Measurements from ENCODE around the gene SGTA. TPM values are rescaled to one million over a fixed set of nuclear protein-coding genes. Genes with fewer than 3 reads are reported as not detected.

The SGTA gene
- total and polyA plus RNA-seq, 2 donors = 29.4 to 55.4 TPM

GRCh38 chr19:2736550-2737190, 46.4 kb downstream of the SGTA start:
- H3K4me3 ChIP-seq (ENCODE audit: low read length in 2 of 2) = no peak overlapping the region
- H3K27ac ChIP-seq (ENCODE audit: low read depth in 1 of 2, low read length in 1 of 2) = no peak overlapping the region
- no peak for DNase-seq (ENCODE audit: low read depth in 6 of 9, low spot score in 9 of 9)
- WGBS = 97% methylated on average over 15 of the region's 15 CpGs
- peaks cover 43 to 47% of the 10 kb centered on the region in 2 donors for H3K36me3 ChIP-seq (ENCODE audit: control insufficient read depth in 2 of 2, insufficient read depth in 2 of 2, low read length in 1 of 2)
- peaks cover 0 to under 1% of the 10 kb centered on the region in 2 donors for H3K27me3 ChIP-seq (ENCODE audit: control insufficient read depth in 2 of 2, insufficient read depth in 1 of 2, low read length in 1 of 2)
- peaks cover 0 to 2% of the 10 kb centered on the region in 2 donors for H3K9me3 ChIP-seq (ENCODE audit: control insufficient read depth in 2 of 2, insufficient read depth in 1 of 2, low read length in 1 of 2)
- peaks cover 6 to 15% of the 10 kb centered on the region in 2 donors for H3K4me1 ChIP-seq (ENCODE audit: control insufficient read depth in 2 of 2, insufficient read depth in 2 of 2, low read length in 2 of 2)

- no peak overlapping the region for H3K27ac ChIP-seq (ENCODE audit: low read depth in 1 of 2, low read length in 1 of 2)
- H3K27me3 ChIP-seq (ENCODE audit: control insufficient read depth in 2 of 2, insufficient read depth in 1 of 2, low read length in 1 of 2) = no peaks in the 10 kb centered on the region
- WGBS = 98% methylated on average over 12 of the region's 12 CpGs
- peaks cover 44 to 47% of the 10 kb centered on the region in 2 donors for H3K36me3 ChIP-seq (ENCODE audit: control insufficient read depth in 2 of 2, insufficient read depth in 2 of 2, low read length in 1 of 2)
- H3K4me3 ChIP-seq (ENCODE audit: low read length in 2 of 2) = no peak overlapping the region
- H3K9me3 ChIP-seq (ENCODE audit: control insufficient read depth in 2 of 2, insufficient read depth in 1 of 2, low read length in 1 of 2) = peaks cover 0 to 4% of the 10 kb centered on the region in 2 donors
- no peak for DNase-seq (ENCODE audit: low read depth in 6 of 9, low spot score in 9 of 9)
- H3K4me1 ChIP-seq (ENCODE audit: control insufficient read depth in 2 of 2, insufficient read depth in 2 of 2, low read length in 2 of 2) = peaks cover 6 to 15% of the 10 kb centered on the region in 2 donors
Measured at GRCh38 chr19:2735374-2735773, 47.7 kb downstream of the SGTA start.

DNA sequence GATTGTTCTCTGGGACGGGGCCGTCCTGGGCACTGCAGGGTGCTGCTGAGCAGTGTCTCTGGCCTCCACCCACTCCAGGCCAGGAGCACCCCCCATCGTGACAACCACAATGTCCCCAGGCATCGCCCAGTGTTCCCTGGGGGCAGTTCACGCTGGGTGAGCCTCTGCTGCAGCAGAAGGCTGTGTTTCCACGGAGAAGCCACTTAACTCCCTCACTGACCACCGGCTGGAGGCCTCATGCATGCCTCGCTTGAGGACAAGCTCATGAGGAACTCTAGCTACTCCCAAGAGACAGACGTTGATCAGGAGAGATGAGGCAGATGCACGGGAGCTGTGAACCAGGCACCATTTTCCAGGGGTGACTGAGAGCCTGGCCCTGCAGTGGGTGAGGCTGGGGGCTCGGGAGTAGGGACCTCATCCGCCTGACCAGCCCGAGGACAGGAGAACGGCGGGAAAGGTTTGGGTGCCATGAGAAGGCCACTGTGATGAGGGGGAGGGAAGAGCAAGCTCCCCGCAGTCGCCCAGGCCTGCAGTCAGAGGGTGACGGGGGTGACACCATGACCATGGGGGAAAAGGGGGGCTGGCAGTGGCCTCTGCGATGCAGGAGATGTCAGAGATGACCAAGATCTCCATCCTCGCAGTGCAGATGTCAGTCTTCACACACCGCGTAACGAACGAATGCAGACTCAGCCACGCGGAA, 48.3 kb downstream of the SGTA start:
- Histone ChIP-seq H3K27ac (ENCODE audit: low read depth in 1 of 2, low read length in 1 of 2) (no peak overlapping the region), H3K9me3 (ENCODE audit: control insufficient read depth in 2 of 2, insufficient read depth in 1 of 2, low read length in 1 of 2) (peaks cover 0 to 4% of the 10 kb centered on the region in 2 donors), H3K36me3 (ENCODE audit: control insufficient read depth in 2 of 2, insufficient read depth in 2 of 2, low read length in 1 of 2) (peaks cover 44 to 47% of the 10 kb centered on the region in 2 donors), H3K27me3 (ENCODE audit: control insufficient read depth in 2 of 2, insufficient read depth in 1 of 2, low read length in 1 of 2) (no peaks in the 10 kb centered on the region), H3K4me1 (ENCODE audit: control insufficient read depth in 2 of 2, insufficient read depth in 2 of 2, low read length in 2 of 2) (peaks cover 6 to 12% of the 10 kb centered on the region in 2 donors), H3K4me3 (ENCODE audit: low read length in 2 of 2) (no peak overlapping the region)
- WGBS = 96% methylated on average over 26 of the region's 26 CpGs
- no peak for DNase-seq (ENCODE audit: low read depth in 6 of 9, low spot score in 9 of 9)

DNA sequence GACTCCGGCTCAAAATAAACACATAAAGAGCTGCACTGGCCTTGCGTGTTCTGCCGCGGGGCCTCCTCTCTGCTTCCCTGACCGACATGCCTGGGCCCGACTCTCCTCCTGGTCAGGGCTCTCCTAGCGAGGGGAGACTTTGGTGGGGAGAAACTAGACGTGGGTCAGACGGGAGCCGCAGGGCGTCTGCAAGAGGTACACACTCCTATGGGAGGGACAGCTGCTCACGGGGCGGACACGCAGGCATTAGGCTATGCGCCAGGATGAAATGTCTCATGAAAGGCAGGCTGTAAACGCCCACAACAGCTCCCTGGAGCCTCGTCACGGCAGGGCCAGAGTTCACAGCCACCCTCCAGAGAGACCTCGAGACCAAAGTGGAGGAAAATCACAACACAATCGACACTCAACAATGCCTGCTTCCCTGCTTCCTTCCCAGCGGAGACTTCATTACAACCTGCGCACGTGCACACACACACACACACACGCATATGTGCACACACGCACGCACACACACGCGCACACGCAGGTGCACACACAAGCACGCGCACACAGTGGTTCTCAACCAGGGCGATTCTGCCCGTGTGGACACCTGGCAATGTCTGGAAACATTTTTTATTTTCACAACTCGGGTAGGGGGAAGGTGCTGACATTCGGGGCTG, 49.0 kb downstream of the SGTA start:
- H3K27ac ChIP-seq (ENCODE audit: low read depth in 1 of 2, low read length in 1 of 2) = no peak overlapping the region
- no peak for DNase-seq (ENCODE audit: low read depth in 6 of 9, low spot score in 9 of 9)
- peaks cover 44 to 47% of the 10 kb centered on the region in 2 donors for H3K36me3 ChIP-seq (ENCODE audit: control insufficient read depth in 2 of 2, insufficient read depth in 2 of 2, low read length in 1 of 2)
- no peaks in the 10 kb centered on the region for H3K27me3 ChIP-seq (ENCODE audit: control insufficient read depth in 2 of 2, insufficient read depth in 1 of 2, low read length in 1 of 2)
- peaks cover 2 to 6% of the 10 kb centered on the region in 2 donors for H3K4me1 ChIP-seq (ENCODE audit: control insufficient read depth in 2 of 2, insufficient read depth in 2 of 2, low read length in 2 of 2)
- peaks cover 0 to 4% of the 10 kb centered on the region in 2 donors for H3K9me3 ChIP-seq (ENCODE audit: control insufficient read depth in 2 of 2, insufficient read depth in 1 of 2, low read length in 1 of 2)
- WGBS = 95% methylated on average over 35 of the region's 35 CpGs
- no peak overlapping the region for H3K4me3 ChIP-seq (ENCODE audit: low read length in 2 of 2)

GRCh38 chr19:2732883-2733282, 50.2 kb downstream of the SGTA start:
- Histone ChIP-seq H3K4me3 (ENCODE audit: low read length in 2 of 2) (no peak overlapping the region), H3K4me1 (ENCODE audit: control insufficient read depth in 2 of 2, insufficient read depth in 2 of 2, low read length in 2 of 2) (no peaks in the 10 kb centered on the region), H3K27ac (ENCODE audit: low read depth in 1 of 2, low read length in 1 of 2) (no peak overlapping the region), H3K27me3 (ENCODE audit: control insufficient read depth in 2 of 2, insufficient read depth in 1 of 2, low read length in 1 of 2) (peaks cover under 1 to 9% of the 10 kb centered on the region in 2 donors), H3K9me3 (ENCODE audit: control insufficient read depth in 2 of 2, insufficient read depth in 1 of 2, low read length in 1 of 2) (peaks cover 0 to 4% of the 10 kb centered on the region in 2 donors), H3K36me3 (ENCODE audit: control insufficient read depth in 2 of 2, insufficient read depth in 2 of 2, low read length in 1 of 2) (peaks cover 44 to 47% of the 10 kb centered on the region in 2 donors)
- 98% methylated on average over 38 of the region's 38 CpGs for WGBS
- no peak for DNase-seq (ENCODE audit: low read depth in 6 of 9, low spot score in 9 of 9)

- H3K4me1 ChIP-seq (ENCODE audit: control insufficient read depth in 2 of 2, insufficient read depth in 2 of 2, low read length in 2 of 2) = no peaks in the 10 kb centered on the region
- no peak overlapping the region for H3K4me3 ChIP-seq (ENCODE audit: low read length in 2 of 2)
- H3K27ac ChIP-seq (ENCODE audit: low read depth in 1 of 2, low read length in 1 of 2) = no peak overlapping the region
- peaks cover 0 to 4% of the 10 kb centered on the region in 2 donors for H3K9me3 ChIP-seq (ENCODE audit: control insufficient read depth in 2 of 2, insufficient read depth in 1 of 2, low read length in 1 of 2)
- no peak for DNase-seq (ENCODE audit: low read depth in 6 of 9, low spot score in 9 of 9)
- H3K27me3 ChIP-seq (ENCODE audit: control insufficient read depth in 2 of 2, insufficient read depth in 1 of 2, low read length in 1 of 2) = peaks cover 4 to 16% of the 10 kb centered on the region in 2 donors
- 98% methylated on average over 33 of the region's 33 CpGs for WGBS
- H3K36me3 ChIP-seq (ENCODE audit: control insufficient read depth in 2 of 2, insufficient read depth in 2 of 2, low read length in 1 of 2) = peaks cover 43 to 47% of the 10 kb centered on the region in 2 donors
Measured at GRCh38 chr19:2732157-2732725, 50.8 kb downstream of the SGTA start.

- H3K27ac ChIP-seq (ENCODE audit: low read depth in 1 of 2, low read length in 1 of 2) = no peak overlapping the region
- H3K9me3 ChIP-seq (ENCODE audit: control insufficient read depth in 2 of 2, insufficient read depth in 1 of 2, low read length in 1 of 2) = peaks cover 0 to 3% of the 10 kb centered on the region in 2 donors
- H3K4me3 ChIP-seq (ENCODE audit: low read length in 2 of 2) = no peak overlapping the region
- DNase-seq (ENCODE audit: low read depth in 6 of 9, low spot score in 9 of 9) = no peak
- WGBS = 94% methylated on average over 41 of the region's 41 CpGs
- H3K27me3 ChIP-seq (ENCODE audit: control insufficient read depth in 2 of 2, insufficient read depth in 1 of 2, low read length in 1 of 2) = peaks cover 4 to 24% of the 10 kb centered on the region in 2 donors
- peaks cover 34 to 40% of the 10 kb centered on the region in 2 donors for H3K36me3 ChIP-seq (ENCODE audit: control insufficient read depth in 2 of 2, insufficient read depth in 2 of 2, low read length in 1 of 2)
- H3K4me1 ChIP-seq (ENCODE audit: control insufficient read depth in 2 of 2, insufficient read depth in 2 of 2, low read length in 2 of 2) = peaks cover 0 to 4% of the 10 kb centered on the region in 2 donors
Measured at GRCh38 chr19:2731181-2731995, 51.7 kb downstream of the SGTA start.

GRCh38 chr19:2729943-2730818, 52.9 kb downstream of the SGTA start:
- Histone ChIP-seq H3K4me1 (ENCODE audit: control insufficient read depth in 2 of 2, insufficient read depth in 2 of 2, low read length in 2 of 2) (peaks cover 0 to 4% of the 10 kb centered on the region in 2 donors), H3K36me3 (ENCODE audit: control insufficient read depth in 2 of 2, insufficient read depth in 2 of 2, low read length in 1 of 2) (peaks cover 22 to 28% of the 10 kb centered on the region in 2 donors), H3K9me3 (ENCODE audit: control insufficient read depth in 2 of 2, insufficient read depth in 1 of 2, low read length in 1 of 2) (peaks cover 0 to 2% of the 10 kb centered on the region in 2 donors), H3K27me3 (ENCODE audit: control insufficient read depth in 2 of 2, insufficient read depth in 1 of 2, low read length in 1 of 2) (peaks cover 4 to 35% of the 10 kb centered on the region in 2 donors), H3K4me3 (ENCODE audit: low read length in 2 of 2) (no peak overlapping the region), H3K27ac (ENCODE audit: low read depth in 1 of 2, low read length in 1 of 2) (no peak overlapping the region)
- DNase-seq (ENCODE audit: low read depth in 6 of 9, low spot score in 9 of 9) = no peak
- 96% methylated on average over 26 of the region's 26 CpGs for WGBS

All from thymus (tissue), 11 donors.